Astrocyte (in vitro differentiated cells and primary cell): ENCODE data around the gene VSIG4.

Experiments
- CTCF ChIP-seq: IDR thresholded peaks from 2 replicates; pipeline ENCODE4 v1.5.1; 2011; ENCODE audit warnings: low read depth, mild to moderate bottlenecking, inconsistent platforms, low read length, moderate library complexity; ENCODE audit not compliant: insufficient read depth
- EZH2 ChIP-seq: IDR thresholded peaks from 2 replicates; pipeline ENCODE4 v1.6.1; 2012; ENCODE audit warnings: mild to moderate bottlenecking, low read length, inconsistent platforms; ENCODE audit not compliant: insufficient read depth

GRCh38 chrX:66014556-66014955 is 25.3 kb downstream of the VSIG4 start:
- TF ChIP-seq CTCF (no peak), EZH2 (no peak)
